ENCODE data around the gene MARS2. TPM values are rescaled to one million over a fixed set of nuclear protein-coding genes. Genes with fewer than 3 reads are reported as not detected.
"Not testable (repeated sequence)": the region's sequence is repeated elsewhere in the genome, so short reads cannot be mapped to it uniquely, and the experiment has no call there.

Gene MARS2
- total RNA-seq, result 5.6 TPM

DNA sequence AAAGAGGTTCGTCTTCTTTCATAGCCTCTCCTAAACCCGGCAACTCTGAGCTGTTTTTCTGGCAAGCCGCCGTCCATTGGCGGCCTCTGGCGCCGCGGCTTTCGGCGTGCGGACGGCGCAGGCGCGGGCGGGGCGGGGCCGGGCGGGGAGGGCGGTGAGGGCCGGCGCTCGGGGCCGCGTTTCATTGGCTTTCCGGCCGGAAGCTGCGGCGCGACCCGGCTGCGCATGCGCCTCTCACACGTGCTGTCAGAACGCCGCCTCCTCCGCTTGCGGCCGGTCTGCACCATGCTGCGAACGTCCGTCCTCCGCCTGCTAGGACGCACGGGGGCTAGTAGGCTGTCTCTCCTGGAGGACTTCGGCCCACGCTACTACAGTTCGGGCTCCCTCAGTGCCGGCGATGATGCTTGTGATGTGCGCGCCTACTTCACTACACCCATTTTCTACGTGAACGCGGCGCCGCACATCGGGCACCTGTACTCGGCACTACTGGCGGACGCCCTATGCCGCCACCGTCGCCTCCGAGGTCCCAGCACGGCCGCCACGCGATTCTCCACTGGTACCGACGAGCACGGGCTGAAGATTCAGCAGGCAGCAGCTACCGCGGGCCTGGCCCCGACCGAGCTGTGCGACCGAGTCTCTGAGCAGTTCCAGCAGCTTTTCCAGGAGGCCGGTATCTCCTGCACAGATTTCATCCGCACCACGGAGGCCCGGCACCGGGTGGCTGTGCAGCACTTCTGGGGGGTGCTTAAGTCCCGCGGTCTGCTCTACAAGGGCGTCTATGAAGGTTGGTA is at the start of gene MARS2:
Gene MARS2 (plus strand): TSS at position 249 of the 791 bp plus-strand sequence. CDS start 37 bp downstream, at position 286.
- ATAC-seq, result peak; percentile 91
- DNase-seq (ENCODE audit: low spot score), result peak; percentile 95

DNA sequence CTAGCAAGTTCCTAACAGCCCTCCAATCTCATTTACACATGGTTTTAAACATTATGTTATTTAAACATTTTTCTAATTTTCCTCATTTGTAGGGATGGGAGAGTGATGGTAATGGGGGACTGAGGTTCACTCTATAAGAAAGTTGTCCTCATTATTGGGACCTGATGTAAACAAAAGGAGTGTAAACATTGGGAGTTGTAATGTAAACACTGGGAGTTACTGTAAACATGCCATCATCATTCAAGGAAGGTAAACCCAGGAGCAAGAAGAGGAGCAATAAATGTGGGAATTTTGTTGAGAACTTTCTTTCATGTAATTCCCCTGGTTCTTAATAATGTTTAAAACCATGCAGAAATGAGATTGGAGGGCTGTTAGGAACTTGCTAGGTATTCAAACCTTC is 47.6 kb upstream of the MARS2 start:
- ATAC-seq, result no peak

DNA sequence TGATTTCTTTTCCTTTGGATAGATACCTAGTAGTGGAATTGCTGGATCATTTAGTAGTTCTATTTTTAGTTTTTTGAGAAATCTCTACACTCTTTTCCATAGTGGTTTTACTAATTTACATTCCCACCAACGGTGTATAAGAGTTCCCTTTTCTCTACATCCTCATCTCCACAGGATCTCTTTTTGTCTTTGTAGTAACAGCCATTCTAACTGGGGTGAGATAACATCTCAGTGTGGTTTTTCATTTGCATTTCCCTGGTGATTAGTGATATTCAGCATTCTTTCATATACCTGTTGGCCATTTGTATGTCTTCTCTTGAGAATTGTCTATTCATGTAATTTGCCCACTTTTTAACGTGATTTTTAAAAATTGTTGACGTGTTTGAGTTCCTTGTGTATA is 43.5 kb upstream of the MARS2 start:
- no peak for DNase-seq (ENCODE audit: low spot score)
- no peak for ATAC-seq

More for the DNA sequence above, 47.6 kb upstream of the MARS2 start:
- DNase-seq (ENCODE audit: low spot score), result no peak

DNA sequence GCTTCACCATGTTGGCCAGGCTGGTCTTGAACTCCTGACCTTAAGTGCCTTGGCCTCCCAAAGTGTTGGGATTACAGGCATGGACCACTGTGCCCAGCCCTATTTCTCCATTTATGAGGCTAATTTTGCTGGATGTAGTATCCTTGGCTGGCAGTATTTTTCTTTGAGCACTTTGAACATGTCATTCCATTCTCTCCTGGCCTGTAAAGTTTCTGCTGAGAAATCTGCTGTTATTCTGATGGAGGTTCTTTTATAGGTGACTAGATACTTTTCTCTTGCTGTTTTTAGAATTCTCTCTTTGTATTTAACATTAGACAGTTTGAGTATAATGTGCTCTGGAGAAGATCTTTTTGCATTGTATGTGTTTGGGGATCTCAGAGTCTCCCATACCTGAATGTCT is 38.9 kb upstream of the MARS2 start:
- DNase-seq (ENCODE audit: low spot score), result no peak
- ATAC-seq, result no peak

DNA sequence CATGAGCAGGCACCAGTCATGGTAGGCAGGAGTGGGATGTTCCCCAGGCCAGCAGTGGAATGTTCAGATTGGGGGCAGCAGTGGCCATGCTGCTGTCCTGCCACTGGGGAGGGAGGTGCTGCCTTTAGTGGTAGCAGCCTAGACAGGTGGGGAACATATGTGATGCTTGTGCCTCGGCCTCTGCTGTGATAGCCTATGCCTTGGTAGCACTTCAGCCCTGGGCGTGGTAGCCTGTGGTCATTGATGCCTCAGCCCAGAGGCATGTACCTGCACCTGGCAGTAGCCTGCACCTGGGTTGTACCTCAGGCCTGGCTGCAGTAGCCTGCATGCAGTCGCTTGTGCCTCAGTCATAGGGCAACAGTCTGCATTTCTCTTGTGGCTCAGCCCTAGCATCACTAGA is 36.9 kb upstream of the MARS2 start:
- DNase-seq (ENCODE audit: low spot score) (no peak), ATAC-seq (no peak)

DNA sequence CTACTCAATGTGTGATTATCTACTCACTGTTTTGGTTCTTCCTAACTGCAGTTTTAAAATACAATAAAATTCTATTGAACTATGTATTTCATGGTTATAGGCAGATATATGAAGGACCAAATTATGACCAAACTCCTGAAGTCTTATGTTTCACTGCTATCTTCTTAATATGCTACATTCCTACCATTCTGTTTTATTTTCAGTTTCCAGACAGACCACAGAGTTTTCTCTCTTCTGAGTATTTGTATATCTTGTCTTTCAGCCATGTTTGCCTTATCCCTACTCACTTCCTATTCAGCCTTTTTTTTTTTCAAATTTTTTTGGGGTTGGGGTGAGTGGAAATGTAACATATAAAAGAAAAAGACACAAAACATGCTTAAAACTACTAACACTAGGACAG is 36.1 kb upstream of the MARS2 start:
- ATAC-seq (no peak), DNase-seq (ENCODE audit: low spot score) (no peak)

DNA sequence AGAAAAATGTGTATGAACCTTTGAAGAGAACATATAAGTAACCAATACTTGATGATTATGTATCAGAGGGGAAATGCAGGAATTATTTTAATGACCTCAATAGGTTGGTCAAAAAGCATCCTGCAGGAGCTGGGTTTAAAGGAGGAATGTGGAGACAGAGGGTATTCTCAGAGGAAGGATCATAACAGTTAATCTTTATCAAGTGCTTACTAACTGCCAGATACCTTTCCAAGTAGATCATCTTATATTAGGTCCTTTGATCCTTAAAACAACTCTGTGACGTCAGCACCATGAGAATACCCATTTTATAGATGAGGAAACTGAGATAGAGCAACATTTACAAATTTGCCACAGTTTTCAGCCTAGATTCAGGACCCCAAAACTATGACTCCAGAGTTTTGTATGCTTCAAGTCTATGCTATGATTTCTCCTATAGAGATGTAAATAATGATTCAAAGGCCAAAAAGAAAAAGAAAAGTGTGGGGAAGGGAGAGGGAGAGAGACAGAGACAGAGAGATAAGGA is 32.7 kb upstream of the MARS2 start:
- no peak for DNase-seq (ENCODE audit: low spot score)
- no peak for ATAC-seq

DNA sequence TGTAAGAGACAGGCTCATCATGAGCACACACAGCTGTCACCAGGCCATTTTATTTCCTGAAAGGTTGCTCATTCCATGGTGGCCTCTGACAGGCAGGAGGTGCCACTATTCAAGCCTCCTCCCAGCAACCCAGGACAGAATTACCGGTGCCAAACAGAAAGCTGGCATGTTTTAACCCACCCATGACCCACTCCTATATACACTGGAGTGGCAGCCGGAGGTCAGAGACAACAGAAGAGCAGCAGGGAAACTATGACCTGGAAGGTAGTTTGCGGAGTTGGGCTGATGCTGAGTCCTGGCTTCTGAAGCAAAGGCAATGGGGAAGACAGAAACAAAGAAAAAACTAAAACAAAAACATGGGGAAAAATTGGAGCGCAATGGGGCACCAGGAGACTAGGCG is 32.1 kb upstream of the MARS2 start:
- ATAC-seq (no peak), DNase-seq (ENCODE audit: low spot score) (no peak)

DNA sequence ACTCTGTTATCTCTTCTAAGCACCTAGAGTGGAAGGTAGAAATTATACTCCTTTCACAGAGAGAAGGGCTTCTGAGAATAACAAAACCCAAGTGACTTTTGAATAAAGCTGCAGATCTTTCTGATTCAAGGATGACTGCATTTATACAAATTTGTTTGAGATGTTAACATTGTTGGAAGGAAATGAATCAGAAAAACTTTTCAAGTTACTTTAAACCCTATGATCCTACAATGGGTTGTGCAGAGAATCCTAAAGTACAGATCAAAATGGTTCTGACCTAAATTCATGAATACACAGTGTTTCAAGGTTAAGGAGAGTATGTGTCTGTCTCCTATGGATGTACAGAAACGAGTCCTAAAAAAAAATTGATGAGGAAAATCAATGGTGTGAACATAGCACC is 31.6 kb upstream of the MARS2 start:
- DNase-seq (ENCODE audit: low spot score) (no peak), ATAC-seq (no peak)

DNA sequence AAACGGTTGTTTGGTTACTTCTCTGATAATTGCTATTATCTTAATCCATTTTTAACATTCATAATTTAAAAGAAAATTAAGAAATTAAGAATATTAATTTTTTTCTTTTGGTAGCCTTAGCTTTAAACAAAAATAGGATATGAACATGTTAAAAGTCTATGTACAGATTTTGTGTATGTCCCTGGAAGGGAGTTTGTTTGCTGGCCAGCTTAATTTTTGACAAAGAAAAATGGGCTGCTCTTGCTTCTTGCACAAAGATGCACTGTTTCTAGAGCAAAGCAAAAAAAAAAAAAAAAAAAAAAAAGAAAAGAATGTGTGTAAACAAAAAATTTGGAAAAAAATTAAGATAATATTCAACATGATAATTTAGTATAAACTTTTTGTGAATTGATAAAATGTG is 31.1 kb upstream of the MARS2 start:
- no peak for ATAC-seq
- no peak for DNase-seq (ENCODE audit: low spot score)

DNA sequence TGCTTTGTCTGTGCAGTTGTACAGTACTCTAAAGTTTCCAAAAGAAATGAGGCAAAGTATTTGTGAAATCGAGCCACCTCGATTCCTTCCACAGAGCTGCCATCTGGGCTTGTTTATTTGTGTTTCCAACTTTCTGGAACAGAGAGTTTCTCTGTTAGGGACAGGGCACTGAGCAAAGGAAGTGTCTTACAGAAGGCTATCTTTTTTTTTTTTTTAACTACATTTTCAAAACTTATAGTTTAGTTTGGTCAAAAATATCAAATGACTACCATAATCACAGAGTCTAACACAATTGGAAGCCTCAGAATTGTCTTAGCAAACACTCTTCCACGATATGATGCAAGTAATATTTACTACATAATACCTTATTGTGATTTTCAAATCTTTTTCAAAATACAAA is 30.6 kb upstream of the MARS2 start:
- ATAC-seq (no peak), DNase-seq (ENCODE audit: low spot score) (no peak)

DNA sequence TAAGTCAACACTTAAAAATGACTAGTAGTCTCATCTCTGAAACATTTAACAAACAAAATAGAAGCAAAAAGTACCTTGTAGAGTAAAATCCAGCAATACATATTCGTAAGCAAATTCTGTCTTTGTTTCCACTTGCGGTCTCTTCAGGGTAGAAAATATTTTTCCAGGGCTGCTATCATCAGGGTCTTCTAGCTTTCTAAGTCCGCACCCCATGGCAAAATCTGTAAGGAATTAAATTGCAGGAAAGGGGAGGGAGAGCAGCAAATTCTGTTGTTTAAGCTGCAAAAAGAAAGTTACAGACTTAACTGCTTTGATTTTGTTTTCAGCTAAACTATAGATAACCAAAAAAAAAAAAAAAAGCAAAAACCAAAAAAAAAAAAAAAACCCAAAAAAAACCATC is 29.9 kb upstream of the MARS2 start, which contains the start of gene RFTN2:
Gene RFTN2 (minus strand): TSS at position 342 of the 400 bp plus-strand sequence. CDS start 129 bp downstream, at position 213.
- ATAC-seq (no peak), DNase-seq (ENCODE audit: low spot score) (no peak)

DNA sequence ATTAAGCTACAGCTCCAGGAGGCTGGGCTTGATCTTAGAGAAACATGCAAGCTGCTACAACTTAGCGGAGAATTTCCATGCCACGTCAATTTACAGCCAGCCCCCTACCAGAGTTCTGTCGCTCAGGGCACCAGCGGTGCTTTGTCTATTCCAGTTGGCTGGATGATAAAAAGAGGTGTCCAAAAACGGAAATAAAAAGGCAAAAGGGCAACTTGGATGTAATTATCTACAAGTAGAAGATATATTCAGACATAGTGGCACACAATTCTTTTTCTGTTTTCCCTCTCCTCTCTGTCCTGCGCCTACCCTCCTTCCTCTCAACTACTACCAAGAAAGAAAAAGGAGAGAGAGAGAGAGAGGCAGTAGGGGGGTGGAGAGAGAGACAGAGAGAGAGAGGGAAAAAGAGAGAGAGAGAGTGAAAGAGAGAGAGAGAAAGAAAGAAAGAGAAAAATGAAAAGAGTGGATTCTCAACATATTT is 29.4 kb upstream of the MARS2 start:
- DNase-seq (ENCODE audit: low spot score) (no peak), ATAC-seq (no peak)

DNA sequence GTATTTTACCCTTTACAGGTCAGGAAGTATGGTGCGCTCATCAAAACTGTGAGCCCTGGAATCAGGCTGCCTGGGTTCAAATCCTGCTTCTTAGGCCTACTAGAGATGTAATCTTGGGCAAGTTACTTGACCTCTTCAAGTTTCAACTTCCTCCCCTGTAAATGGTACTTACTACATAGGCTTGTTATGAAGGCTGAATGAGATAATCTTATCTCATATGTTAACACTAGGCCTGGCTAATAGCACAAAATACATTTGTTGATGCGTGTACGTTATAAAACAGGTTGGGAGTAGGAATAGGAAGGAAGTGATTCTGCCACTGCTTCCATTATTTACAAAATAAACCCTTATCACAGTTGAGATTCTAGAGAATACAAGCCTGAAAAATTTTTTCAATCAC is 28.1 kb upstream of the MARS2 start:
- DNase-seq (ENCODE audit: low spot score), result no peak
- no peak for ATAC-seq

DNA sequence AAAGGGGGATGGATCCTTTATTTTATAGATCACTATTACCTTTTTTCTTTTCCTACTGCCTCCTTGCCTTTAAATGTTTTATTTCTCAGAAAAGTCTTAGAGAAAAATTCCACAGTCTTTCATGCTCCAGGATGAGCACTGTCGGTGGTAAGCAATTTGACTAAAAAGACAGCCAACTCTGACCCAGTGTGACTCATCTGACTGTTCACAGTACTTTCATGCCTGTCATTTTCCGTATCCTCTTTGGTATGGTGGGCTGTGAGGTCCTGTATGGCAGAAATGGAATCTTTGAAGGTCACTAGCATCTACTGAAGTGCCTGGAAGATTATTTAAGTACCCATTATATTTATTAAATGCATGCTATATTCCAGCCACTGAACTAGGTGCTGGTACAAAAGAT is 27.7 kb upstream of the MARS2 start:
- ATAC-seq, result no peak
- no peak for DNase-seq (ENCODE audit: low spot score)

DNA sequence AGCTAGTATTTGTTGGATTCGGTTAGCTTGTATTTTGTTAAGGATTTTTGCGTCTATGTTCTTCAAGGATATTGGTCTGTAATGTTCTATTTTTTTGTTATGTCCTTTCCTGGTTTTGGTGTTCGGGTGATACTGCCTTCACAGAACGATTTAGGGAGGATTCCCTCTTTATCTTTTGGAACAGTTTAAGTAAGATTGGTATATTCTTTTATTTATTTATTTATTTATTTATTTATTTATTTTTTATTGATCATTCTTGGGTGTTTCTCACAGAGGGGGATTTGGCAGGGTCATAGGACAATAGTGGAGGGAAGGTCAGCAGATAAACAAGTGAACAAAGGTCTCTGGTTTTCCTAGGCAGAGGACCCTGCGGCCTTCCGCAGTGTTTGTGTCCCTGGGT is 10.0 kb upstream of the MARS2 start:
- ATAC-seq; DNase-seq (ENCODE audit: low spot score): not testable (repeated sequence)

DNA sequence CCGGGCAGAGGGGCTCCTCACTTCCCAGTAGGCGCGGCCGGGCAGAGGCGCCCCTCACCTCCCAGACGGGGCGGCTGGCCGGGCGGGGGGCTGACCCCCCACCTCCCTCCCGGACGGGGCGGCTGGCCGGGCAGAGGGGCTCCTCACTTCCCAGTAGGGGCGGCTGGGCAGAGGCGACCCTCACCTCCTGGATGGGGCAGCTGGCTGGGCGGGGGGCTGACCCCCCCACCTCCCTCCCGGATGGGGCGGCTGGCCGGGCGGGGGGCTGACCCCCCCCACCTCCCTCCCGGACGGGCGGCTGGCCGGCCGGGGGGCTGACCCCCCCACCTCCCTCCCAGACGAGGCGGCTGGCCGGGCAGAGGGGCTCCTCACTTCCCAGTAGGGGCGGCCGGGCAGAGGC is 9.2 kb upstream of the MARS2 start:
- not testable (repeated sequence) for ATAC-seq; DNase-seq (ENCODE audit: low spot score)

DNA sequence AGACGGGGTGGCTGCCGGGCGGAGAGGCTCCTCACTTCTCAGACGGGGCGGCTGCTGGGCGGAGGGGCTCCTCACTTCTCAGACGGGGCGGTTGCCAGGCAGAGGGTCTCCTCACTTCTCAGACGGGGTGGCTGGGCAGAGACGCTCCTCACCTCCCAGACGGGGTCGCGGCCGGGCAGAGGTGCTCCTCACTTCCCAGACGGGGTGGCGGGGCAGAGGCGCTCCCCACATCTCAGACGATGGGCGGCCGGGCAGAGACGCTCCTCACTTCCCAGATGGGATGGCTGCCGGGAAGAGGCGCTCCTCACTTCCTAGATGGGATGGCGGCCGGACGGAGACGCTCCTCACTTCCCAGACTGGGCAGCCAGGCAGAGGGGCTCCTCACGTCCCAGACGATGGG is 8.6 kb upstream of the MARS2 start:
- ATAC-seq; DNase-seq (ENCODE audit: low spot score): not testable (repeated sequence)

DNA sequence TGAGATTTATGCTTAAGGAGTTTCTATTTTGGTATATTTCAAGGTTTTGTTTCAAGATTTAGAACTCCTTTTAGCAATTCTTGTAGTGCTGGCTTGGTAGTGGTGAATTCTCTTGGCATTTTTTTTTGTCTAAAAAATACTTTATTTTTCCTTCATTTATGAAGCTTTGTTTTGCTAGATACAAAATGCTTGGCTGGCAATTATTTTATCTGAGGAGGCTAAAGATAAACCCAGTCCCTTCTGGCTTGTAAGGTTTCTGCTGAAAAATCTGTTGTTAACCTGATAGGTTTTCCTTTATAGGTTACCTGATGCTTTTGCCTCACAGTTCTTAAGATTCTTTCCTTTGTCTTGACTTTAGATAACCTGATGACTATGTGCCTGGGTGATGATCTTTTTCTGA is 5.4 kb upstream of the MARS2 start:
- not testable (repeated sequence) for ATAC-seq; DNase-seq (ENCODE audit: low spot score)

DNA sequence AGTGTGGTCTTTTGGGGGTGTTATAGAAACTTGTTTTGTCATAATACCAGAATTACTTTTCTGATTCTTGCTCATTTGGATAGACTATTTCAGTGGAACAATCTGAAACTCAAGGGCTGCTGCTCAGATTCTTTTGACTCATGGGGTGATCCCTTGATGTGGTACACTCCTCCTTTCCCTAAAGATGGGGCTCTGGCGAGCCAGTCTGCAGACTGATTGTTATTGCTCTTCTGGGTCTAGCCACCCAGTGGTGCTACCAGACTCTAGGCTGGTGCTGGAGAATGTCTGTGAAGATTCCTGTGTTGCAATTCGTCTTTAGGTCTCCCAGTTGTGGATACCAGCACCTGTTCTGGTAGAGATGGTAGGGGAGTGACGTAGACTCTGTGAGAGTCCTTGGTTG is 4.2 kb upstream of the MARS2 start:
- DNase-seq (ENCODE audit: low spot score), result no peak
- ATAC-seq, result no peak

DNA sequence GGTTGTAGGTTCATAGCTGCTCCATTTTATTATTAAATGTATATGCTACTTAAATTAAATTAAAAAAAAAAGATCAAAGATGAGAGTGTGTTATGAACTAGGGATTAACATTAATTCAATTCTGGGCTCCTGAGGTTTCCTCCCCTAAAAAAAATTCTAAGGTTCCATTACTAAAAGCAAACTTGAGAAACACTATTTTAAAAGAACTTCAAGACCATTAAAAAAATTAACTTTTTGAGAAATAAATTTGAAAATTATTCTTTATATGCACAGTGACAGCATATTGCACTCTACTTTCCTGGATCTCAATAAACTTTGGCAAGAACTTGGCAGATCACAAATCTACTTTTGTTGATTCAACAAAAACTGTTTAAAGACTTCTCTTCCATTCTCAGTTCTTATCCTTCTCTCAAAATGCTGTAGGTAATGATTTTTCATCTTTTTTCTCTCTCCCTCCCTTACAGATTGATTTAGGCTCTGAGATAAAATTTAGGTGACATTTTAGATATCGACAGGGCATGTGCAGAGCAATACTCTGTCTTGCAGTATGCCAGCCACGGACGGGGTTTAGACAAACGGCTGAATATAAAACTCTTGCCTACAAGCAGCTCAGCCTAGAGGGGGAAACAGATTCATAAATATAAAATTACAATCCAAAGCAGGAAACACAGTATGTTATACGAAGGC is 592 bp upstream of the MARS2 start:
- no peak for DNase-seq (ENCODE audit: low spot score)
- ATAC-seq, result peak; percentile 57

All from left lobe of liver (tissue), 2 donors.